ENCODE results near the gene PLPP1. TPM values are rescaled to one million over a fixed set of nuclear protein-coding genes. Genes with fewer than 3 reads are reported as not detected.

PLPP1 gene
- total and polyA plus RNA-seq, 2 of the 8 experiments (the other 6 are each of a cell fraction or from before 2014, with no cell fraction given), result 43.7 to 91.3 TPM

- no peak overlapping the region for H2AFZ ChIP-seq (ENCODE audit: low read length)
- no peak overlapping the region for H4K8ac ChIP-seq (ENCODE audit: extremely low read depth, insufficient read depth, low read length)
- no peaks in the 10 kb centered on the region for H3K23me2 ChIP-seq (ENCODE audit: low read depth, low read length)
- H3K9ac ChIP-seq (replicated peaks in 1 of 4; ENCODE audit: extremely low read depth in 1 of 4, low read depth in 3 of 4, low read length in 3 of 4), result no peak overlapping the region
- no peak overlapping the region for H3K18ac ChIP-seq (ENCODE audit: extremely low read depth, low read length)
- H3K27me3 ChIP-seq (replicated peaks in 1 of 4; ENCODE audit: control insufficient read depth in 3 of 4, extremely low read depth in 1 of 4, insufficient read depth in 3 of 4, low read length in 3 of 4), result no peaks in the 10 kb centered on the region
- WGBS, 2 experiments (ENCODE audit: extremely low coverage in 1 of 2, insufficient coverage in 1 of 2, insufficient read length in 1 of 2, insufficient replicate concordance in 2 of 2, low coverage in 1 of 2, low lambda C conversion rate in 2 of 2, missing lambda C conversion rate in 1 of 2), result 92% methylated on average over 9 of the region's 9 CpGs; no CpG with 5 or more reads in 1 of the 2 experiments
- CTCF ChIA-PET (ENCODE audit: partially characterized antibody), result no interaction called here
- H2BK120ac ChIP-seq (replicated peaks; ENCODE audit: low read depth, low read length), result no peak overlapping the region
- no peak overlapping the region for H3K4ac ChIP-seq (replicated peaks; ENCODE audit: insufficient read length, low read depth, low read length)
- H3K79me2 ChIP-seq (ENCODE audit: control insufficient read depth in 1 of 2, insufficient read depth in 2 of 2, low read length in 2 of 2), result no peaks in the 10 kb centered on the region
- no peaks in the 10 kb centered on the region for H4K20me1 ChIP-seq (replicated peaks in 1 of 2; ENCODE audit: control insufficient read depth in 1 of 2, insufficient read depth in 2 of 2, low read length in 2 of 2)
- no peaks in the 10 kb centered on the region for H3K36me3 ChIP-seq (ENCODE audit: control insufficient read depth in 2 of 4, insufficient read depth in 4 of 4, low read length in 3 of 4)
- H3K14ac ChIP-seq (ENCODE audit: insufficient read length), result no peak overlapping the region
- H3K23ac ChIP-seq (ENCODE audit: insufficient read length), result no peak overlapping the region
- no peak overlapping the region for H2BK12ac ChIP-seq (ENCODE audit: low read depth, low read length)
- no peaks in the 10 kb centered on the region for H3K9me3 ChIP-seq (ENCODE audit: insufficient read depth in 2 of 2, low read depth in 1 of 2, low read length in 1 of 2)
- no peak overlapping the region for H3K56ac ChIP-seq (replicated peaks; ENCODE audit: insufficient read length, low read depth, low read length)
- no peak for FAIRE-seq
- H4K5ac ChIP-seq (ENCODE audit: insufficient read length, low read depth, low read length), result no peak overlapping the region
- H3K27ac ChIP-seq (ENCODE audit: low read depth, low read length), result no peak overlapping the region
- H2BK20ac ChIP-seq (ENCODE audit: low read length), result no peak overlapping the region
- DNase-seq (ENCODE audit: low read depth in 1 of 2, low spot score in 2 of 2), result peak in 1 of 2 experiments; percentile 30
- H3K4me1 ChIP-seq (replicated peaks in 1 of 4; ENCODE audit: control insufficient read depth in 3 of 4, insufficient read depth in 4 of 4, low read length in 3 of 4), result no peaks in the 10 kb centered on the region
- POLR2A ChIA-PET (ENCODE audit: partially characterized antibody), result no interaction called here
- H3K79me1 ChIP-seq (ENCODE audit: low read depth, low read length), result no peaks in the 10 kb centered on the region
- H2BK5ac ChIP-seq (ENCODE audit: low read depth, low read length), result no peak overlapping the region
- no peak overlapping the region for H3K4me3 ChIP-seq (ENCODE audit: extremely low read depth in 1 of 4, insufficient read depth in 2 of 4, low read depth in 3 of 4, low read length in 4 of 4)
- no peak overlapping the region for H3K4me2 ChIP-seq (ENCODE audit: insufficient read depth in 1 of 2, low read depth in 2 of 2, low read length in 2 of 2)
- H2AK5ac ChIP-seq (ENCODE audit: low read depth, low read length), result no peak overlapping the region
- no peak overlapping the region for H4K91ac ChIP-seq (replicated peaks; ENCODE audit: insufficient read length, low read length)
- no peak overlapping the region for H2BK15ac ChIP-seq (ENCODE audit: low read length)
- TF ChIP-seq SIX5 (IDR thresholded peaks at IDR 0.05; ENCODE audit: low read depth, low read length), result no peak
- TF ChIP-seq BRCA1 (IDR thresholded peaks at IDR 0.05; ENCODE audit: low read depth, low read length), result no peak
- TF ChIP-seq SP1 (IDR thresholded peaks at IDR 0.05; ENCODE audit: low read depth, low read length), result no peak
- TF ChIP-seq CBX5 (IDR thresholded peaks at IDR 0.05; ENCODE audit: low read depth, low read length), result no peak
- TF ChIP-seq KDM1A (IDR thresholded peaks at IDR 0.05; ENCODE audit: borderline replicate concordance, low read length), result no peak
- TF ChIP-seq SP4 (IDR thresholded peaks at IDR 0.05; ENCODE audit: low read length), result no peak
- TF ChIP-seq YY1 (IDR thresholded peaks at IDR 0.05; ENCODE audit: low read depth, low read length), result no peak
- no peak for TF ChIP-seq SP2 (IDR thresholded peaks at IDR 0.05; ENCODE audit: low read length)
- TF ChIP-seq MAFK (IDR thresholded peaks at IDR 0.05; ENCODE audit: low read depth, low read length), result no peak
- TF ChIP-seq JUND (IDR thresholded peaks at IDR 0.05; ENCODE audit: low read length), result no peak
- TF ChIP-seq E2F6 (IDR thresholded peaks at IDR 0.05), result no peak
- no peak for TF ChIP-seq TAF7 (optimal IDR thresholded peaks at IDR 0.05; ENCODE audit: borderline replicate concordance, low read depth, low read length)
- TF ChIP-seq CEBPB (IDR thresholded peaks at IDR 0.05; ENCODE audit: low read depth, low read length), result no peak
- TF ChIP-seq SRF (IDR thresholded peaks at IDR 0.05; ENCODE audit: low read depth, low read length), result no peak
These were observed 48.8 kb upstream of the PLPP1 start for GRCh38 chr5:55583578-55583977.

Data from H1 (cell line).